HG03025 (cell line): ENCODE measurements around the gene MRPL51.

Source experiments
- ATAC-seq: cut with Tn5 transposase; IDR thresholded peaks from one replicate; pipeline ENCODE4 v1.9.1; 2021; ENCODE audit warnings: mild to moderate bottlenecking, moderate library complexity; ENCODE audit not compliant: unreplicated experiment, low FRiP score

MRPL51 gene

GRCh38 chr12:6442836-6443235 lies 50.2 kb downstream of the MRPL51 start:
- no peak for ATAC-seq
